Glutamatergic neuron (in vitro differentiated cells): ENCODE results near the gene ZFYVE26. TPM values are rescaled to one million over a fixed set of nuclear protein-coding genes. Genes with fewer than 3 reads are reported as not detected.

Experiments
- DNase-seq: peaks from one replicate; pipeline ENCODE4 v3.0.0; 2022
- H3K27ac Mint-ChIP-seq: one replicate; pipeline ENCODE4 v1.8.0; 2020; ENCODE audit warnings: mild to moderate bottlenecking, mixed read lengths, inconsistent platforms; ENCODE audit not compliant: unreplicated experiment
- H3K27me3 Mint-ChIP-seq: one replicate; pipeline ENCODE4 v1.8.0; 2020; ENCODE audit warnings: mild to moderate bottlenecking, moderate library complexity, mixed read lengths, inconsistent platforms; ENCODE audit not compliant: unreplicated experiment
- H3K36me3 Mint-ChIP-seq: one replicate; pipeline ENCODE4 v1.8.0; 2020; ENCODE audit warnings: mild to moderate bottlenecking, mixed read lengths, inconsistent platforms; ENCODE audit not compliant: unreplicated experiment
- H3K4me1 Mint-ChIP-seq: one replicate; pipeline ENCODE4 v1.8.0; 2020; ENCODE audit warnings: mild to moderate bottlenecking, low read depth, mixed read lengths, inconsistent platforms; ENCODE audit not compliant: unreplicated experiment
- H3K4me3 Mint-ChIP-seq: one replicate; pipeline ENCODE4 v1.8.0; 2020; ENCODE audit warnings: mild to moderate bottlenecking, mixed read lengths, inconsistent platforms; ENCODE audit not compliant: unreplicated experiment
- H3K9me3 Mint-ChIP-seq: one replicate; pipeline ENCODE4 v1.8.0; 2020; ENCODE audit warnings: mild to moderate bottlenecking, moderate library complexity, mixed read lengths, inconsistent platforms; ENCODE audit not compliant: unreplicated experiment
- total RNA-seq: library from RNA; stranded (reverse); fragmentation: NEBNext Ultra II Directional; extraction: Animal tissue kit (Norgen Biotek cat#: 25700); gene quantifications from one replicate; pipeline ENCODE4 v1.2.1, GENCODE V29; 2021; ENCODE audit not compliant: unreplicated experiment
- TF ChIP-seq, protein P1 (sequence below): fragments of 200-600 bp; sonication (generic); IDR thresholded peaks from one replicate; pipeline ENCODE4 v1.5.0; 2021; ENCODE audit not compliant: partially characterized antibody, unreplicated experiment

Gene ZFYVE26
- total RNA-seq, 1 donor from 2014 or later: 32.5 TPM

- Mint-ChIP-seq H3K27ac (no peak overlapping the region), H3K36me3 (no peaks in the 10 kb centered on the region), H3K9me3 (no peaks in the 10 kb centered on the region), H3K27me3 (peaks cover 2% of the 10 kb centered on the region), H3K4me3 (no peak overlapping the region), H3K4me1 (no peaks in the 10 kb centered on the region)
- no peak for DNase-seq
- TF ChIP-seq, protein P1, sequence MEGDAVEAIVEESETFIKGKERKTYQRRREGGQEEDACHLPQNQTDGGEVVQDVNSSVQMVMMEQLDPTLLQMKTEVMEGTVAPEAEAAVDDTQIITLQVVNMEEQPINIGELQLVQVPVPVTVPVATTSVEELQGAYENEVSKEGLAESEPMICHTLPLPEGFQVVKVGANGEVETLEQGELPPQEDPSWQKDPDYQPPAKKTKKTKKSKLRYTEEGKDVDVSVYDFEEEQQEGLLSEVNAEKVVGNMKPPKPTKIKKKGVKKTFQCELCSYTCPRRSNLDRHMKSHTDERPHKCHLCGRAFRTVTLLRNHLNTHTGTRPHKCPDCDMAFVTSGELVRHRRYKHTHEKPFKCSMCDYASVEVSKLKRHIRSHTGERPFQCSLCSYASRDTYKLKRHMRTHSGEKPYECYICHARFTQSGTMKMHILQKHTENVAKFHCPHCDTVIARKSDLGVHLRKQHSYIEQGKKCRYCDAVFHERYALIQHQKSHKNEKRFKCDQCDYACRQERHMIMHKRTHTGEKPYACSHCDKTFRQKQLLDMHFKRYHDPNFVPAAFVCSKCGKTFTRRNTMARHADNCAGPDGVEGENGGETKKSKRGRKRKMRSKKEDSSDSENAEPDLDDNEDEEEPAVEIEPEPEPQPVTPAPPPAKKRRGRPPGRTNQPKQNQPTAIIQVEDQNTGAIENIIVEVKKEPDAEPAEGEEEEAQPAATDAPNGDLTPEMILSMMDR: no peak
These were observed 51.1 kb downstream of the ZFYVE26 start for GRCh38 chr14:67765192-67765834.

- Mint-ChIP-seq H3K4me3 (no peak overlapping the region), H3K36me3 (no peaks in the 10 kb centered on the region), H3K9me3 (no peaks in the 10 kb centered on the region), H3K27me3 (peaks cover 2% of the 10 kb centered on the region), H3K27ac (no peak overlapping the region), H3K4me1 (no peaks in the 10 kb centered on the region)
- TF ChIP-seq, protein P1: no peak
- no peak for DNase-seq
These were observed 51.9 kb downstream of the ZFYVE26 start for GRCh38 chr14:67764496-67764895.

DNA sequence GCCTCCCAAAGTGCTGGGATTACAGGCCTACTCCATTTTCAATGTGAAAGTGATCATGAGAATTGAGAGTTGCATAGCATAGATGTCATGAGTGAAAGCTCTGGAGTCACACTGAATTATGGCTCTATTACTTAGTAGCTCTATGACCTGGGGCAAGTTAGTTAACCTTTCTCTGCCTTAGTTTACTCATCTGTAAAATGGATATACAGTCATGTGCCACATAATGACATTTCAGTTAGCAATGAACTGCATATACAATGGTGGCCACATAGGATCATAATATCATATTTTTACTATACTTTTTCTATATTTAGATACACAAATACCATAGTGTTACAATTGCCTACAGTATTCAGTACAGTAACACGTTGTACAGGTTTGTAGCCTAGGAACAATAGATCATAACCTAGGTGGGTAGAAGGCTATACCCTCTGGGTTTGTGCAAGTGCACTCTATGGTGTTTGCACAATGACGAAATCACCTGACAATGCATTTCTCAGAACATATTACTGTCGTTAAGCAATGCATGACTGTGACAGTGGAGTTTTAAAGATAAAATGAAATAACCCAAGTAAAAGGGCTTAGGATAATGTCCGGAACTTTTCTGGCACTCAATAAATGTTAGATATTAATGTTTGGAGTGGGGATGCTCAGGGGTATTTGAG is 53.1 kb downstream of the ZFYVE26 start:
- H3K4me1 Mint-ChIP-seq: no peaks in the 10 kb centered on the region
- DNase-seq: no peak
- H3K27me3 Mint-ChIP-seq: peaks cover 2% of the 10 kb centered on the region
- no peaks in the 10 kb centered on the region for H3K9me3 Mint-ChIP-seq
- no peaks in the 10 kb centered on the region for H3K36me3 Mint-ChIP-seq
- TF ChIP-seq, protein P1: no peak
- H3K4me3 Mint-ChIP-seq: no peak overlapping the region
- no peak overlapping the region for H3K27ac Mint-ChIP-seq

DNA sequence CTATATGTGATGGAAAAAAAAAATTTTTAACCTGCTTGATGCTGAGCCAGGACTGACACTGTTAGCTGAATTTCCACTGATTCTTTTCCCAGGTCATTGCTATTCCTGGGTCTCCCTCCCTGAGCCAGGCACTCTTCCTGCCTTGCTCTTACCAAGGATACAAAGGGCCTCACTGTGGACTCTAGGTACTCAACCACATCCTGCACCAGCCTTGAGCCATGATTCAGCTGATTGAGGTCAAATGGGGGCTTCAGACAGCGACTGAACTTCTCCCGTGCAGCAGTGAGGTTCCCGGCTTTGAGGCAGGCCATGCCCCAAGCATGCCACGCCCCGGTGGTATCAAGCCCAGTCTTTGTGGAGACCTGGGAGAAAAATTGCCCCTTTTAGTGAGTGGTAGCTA is 54.3 kb downstream of the ZFYVE26 start:
- no peak for DNase-seq
- no peak overlapping the region for H3K4me3 Mint-ChIP-seq
- H3K36me3 Mint-ChIP-seq: no peaks in the 10 kb centered on the region
- H3K4me1 Mint-ChIP-seq: peaks cover 4% of the 10 kb centered on the region
- no peak overlapping the region for H3K27ac Mint-ChIP-seq
- H3K9me3 Mint-ChIP-seq: no peaks in the 10 kb centered on the region
- H3K27me3 Mint-ChIP-seq: no peaks in the 10 kb centered on the region
- TF ChIP-seq, protein P1: no peak

DNA sequence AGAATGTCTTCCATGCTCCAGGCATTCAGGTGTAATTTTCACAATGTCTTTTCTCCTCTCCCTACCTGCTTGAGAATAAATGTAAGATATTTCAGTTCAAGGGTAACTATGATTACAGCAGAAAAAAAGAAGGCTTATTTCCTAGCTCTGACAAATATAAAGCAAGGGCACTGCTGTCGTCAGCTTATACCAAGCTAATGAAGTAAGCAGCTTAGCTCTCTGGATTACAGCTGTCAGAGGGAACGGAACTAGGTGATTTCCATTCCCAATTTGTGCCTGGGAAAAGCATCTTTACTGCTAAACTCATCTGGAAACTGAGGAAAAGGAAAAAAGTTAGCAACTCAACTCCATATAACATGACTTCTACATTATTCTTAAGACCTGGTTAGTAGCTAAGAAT is 56.5 kb downstream of the ZFYVE26 start:
- Mint-ChIP-seq H3K27me3 (no peaks in the 10 kb centered on the region), H3K4me1 (peaks cover 7% of the 10 kb centered on the region), H3K36me3 (no peaks in the 10 kb centered on the region), H3K27ac (no peak overlapping the region), H3K4me3 (no peak overlapping the region), H3K9me3 (no peaks in the 10 kb centered on the region)
- TF ChIP-seq, protein P1: no peak
- DNase-seq: no peak
